ENCODE results near the gene SCARB1. TPM values are rescaled to one million over a fixed set of nuclear protein-coding genes. Genes with fewer than 3 reads are reported as not detected.

SCARB1 gene
- total RNA-seq, 1 experiment from 2014 or later = 68.3 TPM

GRCh38 chr12:124745891-124746570 is 117.6 kb downstream of the SCARB1 start (continued):
- TF ChIP-seq HMGXB4 (CRISPR knock-in tag; IDR thresholded peaks at IDR 0.05) (no peak), STAT6 (CRISPR knock-in tag; conservative IDR thresholded peaks at IDR 0.05; ENCODE audit: low read depth) (no peak), EMX1 (CRISPR knock-in tag; IDR thresholded peaks at IDR 0.05) (no peak), MYBL2 (CRISPR knock-in tag; IDR thresholded peaks at IDR 0.05) (peak; percentile 53; the same call in 1 of the 2 replicates), CTCF (IDR thresholded peaks at IDR 0.05) (no peak), ZSCAN18 (CRISPR knock-in tag; IDR thresholded peaks at IDR 0.05) (0 out of 2 replicates have a peak, but pooled peaks have one; percentile 45), USF2 (CRISPR knock-in tag; IDR thresholded peaks at IDR 0.05) (peak; percentile 93), FOXP4 (CRISPR knock-in tag; IDR thresholded peaks at IDR 0.05) (no peak; the same call in 1 of the 2 replicates), ETV6 (CRISPR knock-in tag; IDR thresholded peaks at IDR 0.05) (no peak), ZNF671 (CRISPR knock-in tag; IDR thresholded peaks at IDR 0.05) (no peak), E2F4 (CRISPR knock-in tag; IDR thresholded peaks at IDR 0.05; ENCODE audit: borderline replicate concordance, low read depth) (no peak), ATF1 (CRISPR knock-in tag; IDR thresholded peaks at IDR 0.05) (no peak), SMAD3 (CRISPR knock-in tag; IDR thresholded peaks at IDR 0.05; ENCODE audit: borderline replicate concordance) (no peak), ELF4 (CRISPR knock-in tag; IDR thresholded peaks at IDR 0.05; ENCODE audit: low read depth) (no peak), ZNF425 (CRISPR knock-in tag; conservative IDR thresholded peaks at IDR 0.05) (no peak), ZNF317 (CRISPR knock-in tag; IDR thresholded peaks at IDR 0.05; ENCODE audit: borderline replicate concordance, low read depth) (no peak), ZNF263 (CRISPR knock-in tag; IDR thresholded peaks at IDR 0.05; ENCODE audit: low read depth) (no peak), FOXK1 (CRISPR knock-in tag; IDR thresholded peaks at IDR 0.05) (peak; percentile 68), JUN (CRISPR knock-in tag; IDR thresholded peaks at IDR 0.05) (no peak), SP1 (CRISPR knock-in tag; conservative IDR thresholded peaks at IDR 0.05) (peak; percentile 61; the same call in 1 of the 2 replicates), E2F1 (CRISPR knock-in tag; IDR thresholded peaks at IDR 0.05) (0 out of 2 replicates have a peak, but pooled peaks have one; percentile 28), GABPB1 (CRISPR knock-in tag; IDR thresholded peaks at IDR 0.05) (0 out of 2 replicates have a peak, but pooled peaks have one; percentile 18)

All from WTC11 (cell line).